HCT116 (cell line): Measurements from ENCODE around the gene H2AZ1. TPM values are rescaled to one million over a fixed set of nuclear protein-coding genes. Genes with fewer than 3 reads are reported as not detected.

Experiments
- ATAC-seq: fragments of 200-7000 bp; cut with Tn5 transposase; 2 replicates; pipeline ENCODE4 v1.9.1; 2020; ENCODE audit warnings: mild to moderate bottlenecking, moderate library complexity
- BruUV-seq: library from RNA; stranded (reverse); fragments of 400-500 nt; replicated peaks from 2 replicates; lab custom pipeline; 2021; lab: Mats Ljungman, UMichigan
- CTCF ChIA-PET: fragments of 300-600 bp; sonication (Branson Sonifier 250); formaldehyde crosslinking; loops from one replicate; lab custom pipeline; 2021; ENCODE audit warnings: antibody characterized with exemption; lab: Charles Lee
- POLR2A ChIA-PET: fragments of 300-600, 350-600 bp; sonication (Branson Sonifier 250); formaldehyde crosslinking; loops from one replicate; lab custom pipeline; 2021; ENCODE audit warnings: antibody characterized with exemption; lab: Charles Lee
- RAD21 ChIA-PET, 2 experiments: fragments of 300-600 bp; sonication (Branson Sonifier 250); formaldehyde crosslinking; loops; one replicate each; lab custom pipeline; 2023; ENCODE audit warnings: low total read pairs in 2 of 2; ENCODE audit not compliant: uncharacterized antibody in 2 of 2, unreplicated experiment in 2 of 2, low non-redundant PET in 1 of 2; lab: Charles Lee
- DNase-seq: peaks from one replicate; pipeline ENCODE4 v3.0.0-alpha.2; 2010; ENCODE audit warnings: low read depth, low spot score
- H2AFZ ChIP-seq: fragments of 200-600 bp; shearing (Covaris generic), sonication (generic); 2 replicates; pipeline ENCODE4 v1.6.1; 2017; ENCODE audit warnings: low read depth, mixed run types, mixed read lengths, antibody characterized with exemption, low read length; ENCODE audit not compliant: poor library complexity, severe bottlenecking
- H3K27ac ChIP-seq: 2 replicates; pipeline ENCODE4 v1.5.1; 2012; ENCODE audit warnings: low read depth, low read length
- H3K27me3 ChIP-seq: fragments of 200-600 bp; sonication (generic); 2 replicates; pipeline ENCODE4 v1.6.1; 2016; ENCODE audit warnings: mixed run types, low read length, mixed read lengths; ENCODE audit not compliant: insufficient read depth
- H3K36me3 ChIP-seq, 2 experiments: fragments of 200-500 bp in 1 of 2; fragments of 200-600 bp in 1 of 2; sonication (Bioruptor generic) in 1 of 2; sonication (generic) in 1 of 2; 2 replicates each; pipeline versions ENCODE4 v1.5.1 to v1.6.1; 2014 to 2016; ENCODE audit warnings: low read length in 2 of 2, inconsistent platforms in 1 of 2, mixed read lengths in 1 of 2, mixed run types in 1 of 2; ENCODE audit not compliant: insufficient read depth in 2 of 2, control insufficient read depth in 1 of 2
- H3K4me1 ChIP-seq, 2 experiments: fragments of 200-600 bp in 1 of 2; sonication (generic) in 1 of 2; 2 replicates each; pipeline versions ENCODE4 v1.5.1 to v1.6.1; 2012 to 2017; ENCODE audit warnings: low read length in 2 of 2, inconsistent platforms in 1 of 2, mild to moderate bottlenecking in 1 of 2, mixed read lengths in 1 of 2, mixed run types in 1 of 2, moderate library complexity in 1 of 2; ENCODE audit not compliant: insufficient read depth in 2 of 2, control insufficient read depth in 1 of 2
- H3K4me2 ChIP-seq: fragments of 200-600 bp; sonication (generic); 2 replicates; pipeline ENCODE4 v1.6.1; 2017; ENCODE audit warnings: mixed run types, low read length, mixed read lengths
- H3K4me3 ChIP-seq, 2 experiments: fragments of 200-600 bp in 1 of 2; sonication (generic) in 1 of 2; replicated peaks in 1 of 2; 2 replicates each; pipeline ENCODE4 v1.5.1; 2011 to 2016; ENCODE audit warnings: low read length in 2 of 2, control low read depth in 1 of 2, low read depth in 1 of 2, mild to moderate bottlenecking in 1 of 2, mixed read lengths in 1 of 2, mixed run types in 1 of 2
- H3K79me2 ChIP-seq: fragments of 200-600 bp; sonication (generic); 2 replicates; pipeline ENCODE4 v1.6.1; 2017; ENCODE audit warnings: mild to moderate bottlenecking, mixed run types, low read length, moderate library complexity, mixed read lengths; ENCODE audit not compliant: insufficient read depth
- H3K9ac ChIP-seq: fragments of 200-600 bp; sonication (generic); 2 replicates; pipeline ENCODE4 v1.6.1; 2016; ENCODE audit warnings: low read length, mixed read lengths
- H3K9me2 ChIP-seq: fragments of 200-600 bp; sonication (generic), shearing (Covaris generic); 2 replicates; pipeline ENCODE4 v1.6.1; 2017; ENCODE audit warnings: mixed run types, mild to moderate bottlenecking, moderate library complexity; ENCODE audit not compliant: insufficient read depth
- H3K9me3 ChIP-seq, 2 experiments: fragments of 200-500 bp in 1 of 2; fragments of 200-600 bp in 1 of 2; sonication (Bioruptor generic) in 1 of 2; sonication (generic) in 1 of 2; 2 replicates each; pipeline ENCODE4 v1.6.1; 2014 to 2017; ENCODE audit warnings: low read length in 2 of 2, mixed read lengths in 2 of 2, inconsistent platforms in 1 of 2, low read depth in 1 of 2, mild to moderate bottlenecking in 1 of 2, mixed run types in 1 of 2, moderate library complexity in 1 of 2; ENCODE audit not compliant: control insufficient read depth in 1 of 2, insufficient read depth in 1 of 2
- H4K20me1 ChIP-seq: fragments of 200-600 bp; sonication (generic), shearing (Covaris generic); 2 replicates; pipeline ENCODE4 v1.6.1; 2017; ENCODE audit warnings: mixed run types, mild to moderate bottlenecking, moderate library complexity; ENCODE audit not compliant: insufficient read depth
- CBX3 ChIP-seq: IDR thresholded peaks from 2 replicates; pipeline ENCODE4 v1.6.1; 2012; ENCODE audit warnings: low read depth
- EGR1 ChIP-seq: IDR thresholded peaks from 2 replicates; pipeline ENCODE4 v1.6.1; 2012; ENCODE audit warnings: low read depth
- ELF1 ChIP-seq: IDR thresholded peaks from 2 replicates; pipeline ENCODE4 v1.6.1; 2012; ENCODE audit warnings: low read depth, borderline replicate concordance
- EZH2 ChIP-seq: fragments of 200-600 bp; sonication (generic); IDR thresholded peaks from 2 replicates; pipeline ENCODE4 v1.6.1; 2017; ENCODE audit warnings: antibody characterized with exemption, mixed run types
- FOSL1 ChIP-seq: IDR thresholded peaks from 2 replicates; pipeline ENCODE4 v1.6.1; 2012; ENCODE audit warnings: low read depth
- JUND ChIP-seq: IDR thresholded peaks from 2 replicates; pipeline ENCODE4 v1.6.1; 2012
- MAX ChIP-seq: IDR thresholded peaks from 2 replicates; pipeline ENCODE4 v1.6.1; 2012
- RAD21 ChIP-seq: IDR thresholded peaks from 2 replicates; pipeline ENCODE4 v1.6.1; 2012; ENCODE audit warnings: low read depth, mild to moderate bottlenecking
- REST ChIP-seq: IDR thresholded peaks from 2 replicates; pipeline ENCODE4 v1.6.1; 2012; ENCODE audit warnings: low read depth
- SIN3A ChIP-seq: IDR thresholded peaks from 2 replicates; pipeline ENCODE4 v1.6.1; 2012; ENCODE audit warnings: low read depth
- SRF ChIP-seq: IDR thresholded peaks from 2 replicates; pipeline ENCODE4 v1.6.1; 2012; ENCODE audit warnings: low read depth
- TCF7L2 ChIP-seq: IDR thresholded peaks from 2 replicates; pipeline ENCODE4 v1.7.0; 2011; ENCODE audit warnings: borderline replicate concordance, inconsistent platforms; ENCODE audit not compliant: insufficient read depth, insufficient read length; ENCODE audit errors: extremely low read depth
- YY1 ChIP-seq: IDR thresholded peaks from 2 replicates; pipeline ENCODE4 v1.6.1; 2011; ENCODE audit warnings: low read length, low read depth, moderate library complexity, mild to moderate bottlenecking; ENCODE audit not compliant: insufficient replicate concordance; ENCODE audit errors: extremely low read depth
- ZFX ChIP-seq: fragments of 450-650 bp; IDR thresholded peaks from 2 replicates; pipeline ENCODE4 v1.6.1; 2017
- ZNF274 ChIP-seq: fragments of 200-500 bp; sonication (Bioruptor generic); IDR thresholded peaks from 2 replicates; pipeline ENCODE4 v1.6.1; 2014; ENCODE audit warnings: mild to moderate bottlenecking, low read depth, low read length, inconsistent platforms
- intact Hi-C: fragments of 100-400 bp; cut with micrococcal nuclease; formaldehyde crosslinking; loops from 2 replicates; pipeline ENCODE4 v1.10.0; 2022
- total RNA-seq: library from RNA; stranded (reverse); gene quantifications from one replicate; pipeline ENCODE4 v1.2.1, GENCODE V29; 2021; ENCODE audit not compliant: unreplicated experiment
- TF ChIP-seq, protein P1 (sequence below): IDR thresholded peaks from 2 replicates; pipeline ENCODE4 v1.6.1; 2012
- TF ChIP-seq, protein P2 (sequence below), 3 experiments: fragments of 200-600 bp in 1 of 3; sonication (generic) in 1 of 3; IDR thresholded peaks in 2 of 3; conservative IDR thresholded peaks in 1 of 3; 2 replicates each; pipeline ENCODE4 v1.5.1; 2012 to 2017; ENCODE audit warnings: low read depth in 2 of 3, low read length in 2 of 3, antibody characterized with exemption in 1 of 3, borderline replicate concordance in 1 of 3, control low read depth in 1 of 3, mild to moderate bottlenecking in 1 of 3, mixed read lengths in 1 of 3, mixed run types in 1 of 3, moderate library complexity in 1 of 3; ENCODE audit not compliant: insufficient read depth in 1 of 3

H2AZ1 gene
- total RNA-seq, 1 experiment from 2014 or later: 839 TPM

GRCh38 chr4:99915449-99915848 is 34.6 kb downstream of the H2AZ1 start:
- ChIA-PET POLR2A (no interaction called here), CTCF (no interaction called here)
- no peaks in the 10 kb centered on the region for H3K9me3 ChIP-seq
- DNase-seq (no peak), ATAC-seq (no peak)
- H3K36me3 ChIP-seq: peaks cover 0 to 7% of the 10 kb centered on the region in 2 experiments; a peak in 2 of 4 replicates
- H3K9ac ChIP-seq: no peak overlapping the region
- no TSS peak for BruUV-seq
- H3K4me3 ChIP-seq: no peak overlapping the region
- no peak overlapping the region for H3K27ac ChIP-seq
- TF ChIP-seq, protein P1, sequence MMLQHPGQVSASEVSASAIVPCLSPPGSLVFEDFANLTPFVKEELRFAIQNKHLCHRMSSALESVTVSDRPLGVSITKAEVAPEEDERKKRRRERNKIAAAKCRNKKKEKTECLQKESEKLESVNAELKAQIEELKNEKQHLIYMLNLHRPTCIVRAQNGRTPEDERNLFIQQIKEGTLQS: no peak
- TF ChIP-seq RAD21 (no peak), YY1 (no peak), ZNF274 (no peak), FOSL1 (no peak), REST (no peak), CBX3 (no peak), EGR1 (no peak), MAX (no peak), TCF7L2 (no peak), ELF1 (no peak), ZFX (no peak), SRF (no peak), SIN3A (no peak), JUND (no peak), EZH2 (no peak)
- TF ChIP-seq, protein P2, sequence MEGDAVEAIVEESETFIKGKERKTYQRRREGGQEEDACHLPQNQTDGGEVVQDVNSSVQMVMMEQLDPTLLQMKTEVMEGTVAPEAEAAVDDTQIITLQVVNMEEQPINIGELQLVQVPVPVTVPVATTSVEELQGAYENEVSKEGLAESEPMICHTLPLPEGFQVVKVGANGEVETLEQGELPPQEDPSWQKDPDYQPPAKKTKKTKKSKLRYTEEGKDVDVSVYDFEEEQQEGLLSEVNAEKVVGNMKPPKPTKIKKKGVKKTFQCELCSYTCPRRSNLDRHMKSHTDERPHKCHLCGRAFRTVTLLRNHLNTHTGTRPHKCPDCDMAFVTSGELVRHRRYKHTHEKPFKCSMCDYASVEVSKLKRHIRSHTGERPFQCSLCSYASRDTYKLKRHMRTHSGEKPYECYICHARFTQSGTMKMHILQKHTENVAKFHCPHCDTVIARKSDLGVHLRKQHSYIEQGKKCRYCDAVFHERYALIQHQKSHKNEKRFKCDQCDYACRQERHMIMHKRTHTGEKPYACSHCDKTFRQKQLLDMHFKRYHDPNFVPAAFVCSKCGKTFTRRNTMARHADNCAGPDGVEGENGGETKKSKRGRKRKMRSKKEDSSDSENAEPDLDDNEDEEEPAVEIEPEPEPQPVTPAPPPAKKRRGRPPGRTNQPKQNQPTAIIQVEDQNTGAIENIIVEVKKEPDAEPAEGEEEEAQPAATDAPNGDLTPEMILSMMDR (IDR thresholded peaks at IDR 0.05 in 2 of 3, conservative IDR thresholded peaks at IDR 0.05 in 1 of 3; ENCODE audit: borderline replicate concordance in 1 of 3, insufficient read depth in 1 of 3, low read depth in 2 of 3, low read length in 2 of 3): no peak
- TF ChIP-seq, all 23 proteins: peak for 0
- RAD21 ChIA-PET: no interaction called here
- no peaks in the 10 kb centered on the region for H3K4me1 ChIP-seq
- no peaks in the 10 kb centered on the region for H3K27me3 ChIP-seq
- no peak overlapping the region for H3K4me2 ChIP-seq
- intact Hi-C loops: no loop called here
- peaks cover 6% of the 10 kb centered on the region for H3K79me2 ChIP-seq
- H4K20me1 ChIP-seq: no peaks in the 10 kb centered on the region
- no peak overlapping the region for H2AFZ ChIP-seq
- no peaks in the 10 kb centered on the region for H3K9me2 ChIP-seq
